Suprapubic skin (tissue), 4 donors: Measurements from ENCODE around the gene CCDC14. TPM values are rescaled to one million over a fixed set of nuclear protein-coding genes. Genes with fewer than 3 reads are reported as not detected.
"Not testable (repeated sequence)": the region's sequence is repeated elsewhere in the genome, so short reads cannot be mapped to it uniquely, and the experiment has no call there.

Experiments
- DNase-seq, 2 donors: peaks; one replicate each; pipeline ENCODE4 v3.0.0-alpha.2; 2019; ENCODE audit warnings: low spot score in 2 of 2
- H3K27ac ChIP-seq: fragments of 200-600 bp; sonication (generic); one replicate; pipeline ENCODE4 v1.5.1; 2019
- H3K27me3 ChIP-seq: fragments of 200-600 bp; sonication (generic); one replicate; pipeline ENCODE4 v1.5.1; 2019
- H3K36me3 ChIP-seq: fragments of 200-600 bp; sonication (generic); one replicate; pipeline ENCODE4 v1.5.1; 2019
- H3K4me1 ChIP-seq: fragments of 200-600 bp; sonication (generic); one replicate; pipeline ENCODE4 v1.5.1; 2019
- H3K4me3 ChIP-seq: fragments of 200-600 bp; sonication (generic); one replicate; pipeline ENCODE4 v1.5.1; 2019; ENCODE audit warnings: mild to moderate bottlenecking
- H3K9me3 ChIP-seq: fragments of 200-600 bp; sonication (generic); one replicate; pipeline ENCODE4 v1.5.1; 2019
- CTCF ChIP-seq, 2 donors: fragments of 200-600 bp in 1 of 2; fragments of 450-650 bp in 1 of 2; sonication (generic) in 1 of 2; IDR thresholded peaks; one replicate each; pipeline ENCODE4 v1.5.1; 2016 to 2019; ENCODE audit warnings: antibody characterized with exemption in 2 of 2, mild to moderate bottlenecking in 1 of 2, moderate library complexity in 1 of 2
- EP300 ChIP-seq: sonication (generic); formaldehyde crosslinking; IDR thresholded peaks from one replicate; pipeline ENCODE4 v1.6.1; 2017; ENCODE audit warnings: antibody characterized with exemption
- POLR2A ChIP-seq, 2 donors: fragments of 450-650 bp; IDR thresholded peaks; one replicate each; pipeline ENCODE4 v1.6.1; 2017; ENCODE audit warnings: antibody characterized with exemption in 2 of 2, mild to moderate bottlenecking in 2 of 2, moderate library complexity in 2 of 2
- POLR2AphosphoS5 ChIP-seq, 3 donors: sonication (generic); formaldehyde crosslinking; IDR thresholded peaks; one replicate each; pipeline ENCODE4 v1.6.1; 2017; ENCODE audit warnings: antibody characterized with exemption in 3 of 3
- WGBS: methylation state at CpG from one replicate; pipeline ENCODE4 v1.1.5; 2018; 5-methylcytosine and 5-hydroxymethylcytosine counted together
- total RNA-seq, 4 donors: library from RNA; depleted of rRNA; stranded (reverse); fragments of >200 nt; gene quantifications; one replicate each; pipeline ENCODE4 v1.1.0, GENCODE V29; 2016

The CCDC14 gene
- total RNA-seq, 4 donors from 2014 or later = 10.8 to 73.5 (median 28.0) TPM

GRCh38 chr3:123980539-123980938 is 19.5 kb upstream of the CCDC14 start:
- DNase-seq = no peak
- Histone ChIP-seq H3K4me3 (no peak overlapping the region), H3K27ac (no peak overlapping the region), H3K9me3 (no peaks in the 10 kb centered on the region), H3K36me3 (no peaks in the 10 kb centered on the region), H3K27me3 (peaks cover 12% of the 10 kb centered on the region), H3K4me1 (peaks cover 5% of the 10 kb centered on the region)
- TF ChIP-seq EP300 = no peak
- no peak for TF ChIP-seq POLR2AphosphoS5 (IDR thresholded peaks at IDR 0.05)
- TF ChIP-seq POLR2A (IDR thresholded peaks at IDR 0.05) = no peak
- no peak for TF ChIP-seq CTCF (IDR thresholded peaks at IDR 0.05)
- WGBS = 80% methylated on average over 4 of the region's 4 CpGs

GRCh38 chr3:123979525-123980501 is 18.8 kb upstream of the CCDC14 start:
- DNase-seq = not testable (repeated sequence)
- peak; percentile 43 to 71 for TF ChIP-seq CTCF (IDR thresholded peaks at IDR 0.05)

GRCh38 chr3:123976904-123977303 is 15.9 kb upstream of the CCDC14 start:
- not testable (repeated sequence) for DNase-seq, H3K4me3 ChIP-seq, H3K4me1 ChIP-seq, H3K27me3 ChIP-seq, H3K36me3 ChIP-seq, H3K9me3 ChIP-seq
- H3K27ac ChIP-seq = peak overlapping the region; percentile 59
- WGBS = 90% methylated on average over 7 of the region's 7 CpGs

More at GRCh38 chr3:123979525-123980501, 18.8 kb upstream of the CCDC14 start:
- peak overlapping the region; percentile 38 for H3K4me3 ChIP-seq
- WGBS = 10% methylated on average over 25 of the region's 29 CpGs
- peaks cover 12% of the 10 kb centered on the region for H3K27me3 ChIP-seq
- not testable (repeated sequence) for H3K36me3 ChIP-seq, H3K4me1 ChIP-seq, H3K9me3 ChIP-seq, H3K27ac ChIP-seq

- H3K27me3 ChIP-seq, DNase-seq, H3K4me1 ChIP-seq, H3K9me3 ChIP-seq, H3K36me3 ChIP-seq, H3K4me3 ChIP-seq: not testable (repeated sequence)
- WGBS = 67% methylated on average over 4 of the region's 4 CpGs
- peak overlapping the region; percentile 18 for H3K27ac ChIP-seq
Observed at GRCh38 chr3:123976181-123976898, 15.3 kb upstream of the CCDC14 start.

GRCh38 chr3:123975030-123975429 is 14.0 kb upstream of the CCDC14 start:
- H3K27me3 ChIP-seq, H3K36me3 ChIP-seq, H3K9me3 ChIP-seq, H3K4me3 ChIP-seq, H3K4me1 ChIP-seq, DNase-seq, H3K27ac ChIP-seq: not testable (repeated sequence)
- 88% methylated on average over 3 of the region's 7 CpGs for WGBS

GRCh38 chr3:123971406-123971805 is 10.4 kb upstream of the CCDC14 start:
- Histone ChIP-seq H3K36me3 (no peaks in the 10 kb centered on the region), H3K27ac (no peak overlapping the region), H3K4me1 (no peaks in the 10 kb centered on the region), H3K9me3 (no peaks in the 10 kb centered on the region), H3K27me3 (peaks cover 4% of the 10 kb centered on the region), H3K4me3 (no peak overlapping the region)
- TF ChIP-seq EP300 (no peak), POLR2A (IDR thresholded peaks at IDR 0.05) (no peak), CTCF (IDR thresholded peaks at IDR 0.05) (no peak), POLR2AphosphoS5 (IDR thresholded peaks at IDR 0.05) (no peak)
- DNase-seq = no peak

- not testable (repeated sequence) for H3K27me3 ChIP-seq, H3K36me3 ChIP-seq, H3K4me1 ChIP-seq, H3K4me3 ChIP-seq, H3K9me3 ChIP-seq, DNase-seq, H3K27ac ChIP-seq
- 32% methylated on average over 2 of the region's 2 CpGs for WGBS
Observed at GRCh38 chr3:123967260-123967659, 6.2 kb upstream of the CCDC14 start.

GRCh38 chr3:123966799-123967198 is 5.8 kb upstream of the CCDC14 start:
- no CpG with 5 or more reads among the region's 1 CpG for WGBS
- not testable (repeated sequence) for DNase-seq, H3K27ac ChIP-seq, H3K9me3 ChIP-seq, H3K27me3 ChIP-seq, H3K4me3 ChIP-seq, H3K4me1 ChIP-seq, H3K36me3 ChIP-seq

GRCh38 chr3:123964793-123965192 is 3.8 kb upstream of the CCDC14 start:
- not testable (repeated sequence) for H3K27ac ChIP-seq, H3K4me3 ChIP-seq, H3K27me3 ChIP-seq, DNase-seq, H3K36me3 ChIP-seq, H3K9me3 ChIP-seq
- peaks cover 14% of the 10 kb centered on the region for H3K4me1 ChIP-seq
- 82% methylated on average over 1 of the region's 1 CpG for WGBS
